VCaP (cell line): ENCODE results near the gene SPOCK1.

Experiments used
- H3K27ac ChIP-seq: fragments of 450-650 bp; 2 replicates; pipeline ENCODE4 v1.5.1; 2017
- TF ChIP-seq, protein P1 (sequence below): fragments of 450-650 bp; conservative IDR thresholded peaks from 2 replicates; pipeline ENCODE4 v1.5.1; 2017; ENCODE audit warnings: mild to moderate bottlenecking, moderate library complexity

Gene SPOCK1

DNA sequence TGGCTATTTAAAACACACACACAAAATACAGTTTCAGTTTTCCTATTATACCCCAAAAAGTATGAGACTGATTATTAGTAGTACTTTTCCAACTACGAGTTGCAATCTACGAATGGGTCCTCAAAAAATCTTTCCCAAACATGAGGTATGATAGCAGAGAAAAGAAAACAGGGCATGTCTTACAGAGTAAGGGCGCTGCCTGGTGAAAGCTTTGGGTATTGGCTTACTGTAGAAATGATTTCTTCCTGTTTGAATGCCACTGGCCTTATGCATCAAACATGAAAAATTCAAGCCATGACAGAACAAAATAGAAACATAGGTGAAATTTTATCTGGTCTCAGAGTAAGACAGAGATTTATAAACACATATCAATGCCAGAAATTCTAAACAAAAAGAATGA is 448.0 kb downstream of the SPOCK1 start:
- H3K27ac ChIP-seq, result no peak overlapping the region
- TF ChIP-seq, protein P1, sequence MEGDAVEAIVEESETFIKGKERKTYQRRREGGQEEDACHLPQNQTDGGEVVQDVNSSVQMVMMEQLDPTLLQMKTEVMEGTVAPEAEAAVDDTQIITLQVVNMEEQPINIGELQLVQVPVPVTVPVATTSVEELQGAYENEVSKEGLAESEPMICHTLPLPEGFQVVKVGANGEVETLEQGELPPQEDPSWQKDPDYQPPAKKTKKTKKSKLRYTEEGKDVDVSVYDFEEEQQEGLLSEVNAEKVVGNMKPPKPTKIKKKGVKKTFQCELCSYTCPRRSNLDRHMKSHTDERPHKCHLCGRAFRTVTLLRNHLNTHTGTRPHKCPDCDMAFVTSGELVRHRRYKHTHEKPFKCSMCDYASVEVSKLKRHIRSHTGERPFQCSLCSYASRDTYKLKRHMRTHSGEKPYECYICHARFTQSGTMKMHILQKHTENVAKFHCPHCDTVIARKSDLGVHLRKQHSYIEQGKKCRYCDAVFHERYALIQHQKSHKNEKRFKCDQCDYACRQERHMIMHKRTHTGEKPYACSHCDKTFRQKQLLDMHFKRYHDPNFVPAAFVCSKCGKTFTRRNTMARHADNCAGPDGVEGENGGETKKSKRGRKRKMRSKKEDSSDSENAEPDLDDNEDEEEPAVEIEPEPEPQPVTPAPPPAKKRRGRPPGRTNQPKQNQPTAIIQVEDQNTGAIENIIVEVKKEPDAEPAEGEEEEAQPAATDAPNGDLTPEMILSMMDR, result peak; percentile 73

DNA sequence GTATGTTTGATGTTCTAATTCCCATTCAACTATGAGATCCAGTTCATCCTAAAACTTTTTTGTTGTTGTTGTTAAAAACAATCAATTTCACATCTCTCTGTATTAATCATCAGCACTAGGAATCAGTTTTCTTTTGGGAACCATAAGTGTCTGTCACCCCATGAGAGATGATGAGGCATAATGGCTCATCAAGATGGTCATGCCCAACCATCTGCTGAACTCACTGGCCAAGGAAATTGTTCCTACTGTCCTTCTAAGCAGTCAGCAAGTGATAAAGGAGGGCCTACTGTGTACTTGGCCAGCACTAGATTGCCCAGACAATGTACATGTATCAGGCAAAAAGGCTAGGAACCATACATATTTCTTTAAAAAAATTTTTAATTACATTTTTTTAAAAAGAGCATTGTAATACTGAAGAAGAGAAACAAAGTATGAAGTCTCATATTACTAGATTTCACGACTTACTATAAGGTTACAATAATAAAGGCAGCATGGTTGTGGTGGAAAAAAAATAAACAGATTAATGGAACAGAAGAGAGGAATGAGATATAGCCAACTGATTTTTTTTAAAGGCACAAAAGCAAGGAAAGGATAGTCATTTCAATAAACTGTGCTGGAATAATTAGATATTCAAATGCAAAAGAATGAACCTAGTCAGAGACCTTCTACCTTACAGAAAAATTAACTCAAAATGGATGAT is 458.3 kb downstream of the SPOCK1 start:
- H3K27ac ChIP-seq, result no peak overlapping the region
- TF ChIP-seq, protein P1, result no peak

DNA sequence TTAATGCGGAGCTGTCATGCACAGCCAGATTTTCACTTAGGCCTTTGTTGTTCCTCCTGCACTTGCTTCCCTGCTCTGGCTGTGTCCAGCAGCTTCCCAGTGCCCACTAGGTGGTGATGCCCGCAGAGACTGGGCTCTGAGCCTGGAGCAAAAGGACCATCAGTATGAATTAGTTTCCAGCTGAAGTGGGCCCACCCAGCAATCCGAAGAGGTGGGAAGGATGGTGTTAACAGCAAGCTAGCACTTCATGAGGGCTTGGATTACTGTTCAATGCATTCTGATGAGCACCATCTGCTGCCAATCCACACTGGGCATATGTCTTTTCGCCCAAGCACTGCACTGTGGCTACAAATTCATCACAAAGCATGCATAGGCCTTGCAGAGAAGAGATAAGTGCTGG is 459.1 kb downstream of the SPOCK1 start:
- no peak overlapping the region for H3K27ac ChIP-seq
- TF ChIP-seq, protein P1, result peak; percentile 17; the same call in 1 of the 2 replicates

DNA sequence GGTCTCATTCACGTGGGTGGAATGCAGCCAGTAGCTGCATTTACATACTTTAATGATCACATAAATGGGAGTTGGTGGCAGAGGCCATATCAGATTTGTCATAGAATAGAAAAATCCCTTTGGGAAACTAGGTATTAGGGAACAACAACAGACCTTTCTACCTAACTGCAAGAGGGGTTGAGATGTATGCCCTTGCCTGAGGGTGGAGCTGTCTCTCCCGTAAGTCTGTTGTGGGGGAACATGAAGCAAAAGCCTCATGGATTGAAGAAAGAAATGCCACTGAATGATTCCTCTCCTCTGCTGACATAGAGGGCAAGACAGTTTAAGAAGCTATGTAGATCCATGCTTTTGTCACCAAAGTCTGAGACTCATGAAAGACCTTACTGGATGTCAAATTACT is 461.3 kb downstream of the SPOCK1 start:
- no peak overlapping the region for H3K27ac ChIP-seq
- TF ChIP-seq, protein P1, result no peak

DNA sequence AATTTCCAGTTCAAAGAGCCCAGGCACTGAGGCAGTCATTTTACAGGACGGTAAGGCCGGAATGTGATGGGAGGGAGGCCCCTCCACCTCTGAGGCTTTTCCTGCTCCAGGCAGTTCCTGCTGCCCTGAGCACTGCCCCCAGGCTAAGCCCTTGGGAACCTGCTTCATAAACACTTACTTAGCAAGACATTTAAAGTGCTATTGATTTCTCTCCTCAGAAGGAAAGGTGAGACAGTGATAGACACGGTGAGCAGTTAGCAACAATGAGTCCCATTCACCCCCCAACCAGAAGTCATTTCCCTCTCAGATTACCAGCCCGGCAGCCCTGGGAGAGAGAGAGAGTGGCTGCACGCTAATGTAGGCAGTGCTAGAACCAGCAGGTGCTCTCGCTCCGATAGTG is 462.5 kb downstream of the SPOCK1 start:
- H3K27ac ChIP-seq, result no peak overlapping the region
- TF ChIP-seq, protein P1, result no peak

DNA sequence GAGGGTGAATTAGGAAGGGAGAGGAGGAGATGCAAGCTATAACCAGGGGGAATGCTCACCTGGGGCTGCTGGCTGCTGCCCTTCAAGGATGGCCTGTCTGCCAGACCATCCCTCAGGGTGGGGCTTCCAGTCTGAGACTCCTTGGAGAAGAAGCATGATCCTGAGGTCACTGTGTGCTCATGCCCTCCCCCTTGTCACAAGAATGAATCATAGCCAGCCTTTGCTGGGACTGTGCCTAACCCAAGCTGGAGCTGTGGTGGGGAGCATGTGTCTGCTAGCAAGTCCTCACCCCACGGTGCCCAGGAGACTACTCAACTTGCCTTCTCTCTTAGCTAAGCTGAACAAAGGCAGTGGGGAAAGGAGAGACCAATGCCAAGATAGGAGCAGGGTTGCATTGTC is 463.6 kb downstream of the SPOCK1 start:
- no peak overlapping the region for H3K27ac ChIP-seq
- TF ChIP-seq, protein P1, result no peak

DNA sequence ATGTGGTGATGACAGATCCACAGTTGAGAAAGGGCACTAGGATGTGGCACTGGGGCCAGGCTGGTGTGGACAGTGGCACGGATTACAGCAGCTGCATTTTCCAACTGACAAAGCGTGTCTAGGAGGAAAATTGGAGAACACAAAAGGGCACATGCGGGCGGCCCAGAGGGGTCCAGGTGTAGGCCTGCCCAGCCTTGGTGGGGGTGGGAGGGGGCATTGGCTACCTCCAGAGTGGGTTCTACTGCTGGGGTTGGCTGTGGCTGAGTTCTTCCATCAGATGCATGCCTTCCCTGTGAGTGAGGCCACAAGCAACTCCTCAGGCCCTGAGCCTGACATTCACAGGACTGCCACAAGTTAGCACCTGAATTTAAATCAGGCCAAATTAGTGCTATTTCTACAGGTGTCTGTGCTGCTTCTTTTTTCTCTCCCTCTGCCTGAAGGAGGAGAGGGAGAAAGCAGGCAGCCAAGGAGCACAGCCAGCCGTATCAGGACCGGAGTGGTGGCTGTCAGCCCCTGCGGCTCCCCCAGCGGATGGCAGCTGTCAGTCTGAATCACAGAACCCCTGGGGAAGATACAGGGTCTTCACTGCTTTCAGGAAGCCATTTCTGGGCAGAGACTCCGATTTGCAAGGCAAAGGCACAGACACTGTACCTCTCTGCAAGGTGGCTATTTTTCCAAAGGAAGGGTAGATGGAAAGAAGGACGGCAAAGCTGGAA is 464.2 kb downstream of the SPOCK1 start:
- TF ChIP-seq, protein P1, result no peak
- no peak overlapping the region for H3K27ac ChIP-seq
